IMR-90 (cell line): Measurements from ENCODE around the gene DSC2. TPM values are rescaled to one million over a fixed set of nuclear protein-coding genes. Genes with fewer than 3 reads are reported as not detected.

Experiments
- ATAC-seq: fragments of 200-7000 bp; cut with Tn5 transposase; 2 replicates; pipeline ENCODE4 v1.9.1; 2020; ENCODE audit warnings: low read depth, mild to moderate bottlenecking, moderate library complexity
- BruUV-seq: library from RNA; stranded (reverse); fragments of 400-500 nt; replicated peaks from 2 replicates; lab custom pipeline; 2021; lab: Mats Ljungman, UMichigan
- CTCF ChIA-PET: fragments of 300-600 bp; formaldehyde crosslinking; extraction: SDS; loops from one replicate; lab custom pipeline; 2021; ENCODE audit warnings: antibody characterized with exemption; lab: Yijun Ruan, JAX
- POLR2A ChIA-PET: fragments of 300-600 bp; sonication (Branson Sonifier 250); formaldehyde crosslinking; loops from one replicate; lab custom pipeline; 2022; ENCODE audit warnings: antibody characterized with exemption; ENCODE audit not compliant: unreplicated experiment; lab: Charles Lee
- DNase-seq: peaks from one replicate; pipeline ENCODE4 v3.0.0; 2013
- H2AFZ ChIP-seq: replicated peaks from 2 replicates; pipeline ENCODE3; 2013; ENCODE audit warnings: low read length, mild to moderate bottlenecking; ENCODE audit not compliant: poor library complexity
- H2AK5ac ChIP-seq: 2 replicates; pipeline ENCODE4 v1.6.1; 2013; ENCODE audit warnings: low read depth, low read length, inconsistent platforms
- H2AK9ac ChIP-seq: replicated peaks from 2 replicates; pipeline ENCODE3; 2013; ENCODE audit warnings: mild to moderate bottlenecking, low read depth, low read length, moderate library complexity; ENCODE audit not compliant: poor library complexity
- H2BK120ac ChIP-seq: 2 replicates; pipeline ENCODE4 v1.6.1; 2013; ENCODE audit warnings: low read depth, low read length, inconsistent platforms
- H2BK15ac ChIP-seq: 3 replicates; pipeline ENCODE4 v1.6.1; 2013; ENCODE audit warnings: low read depth, low read length, inconsistent platforms
- H2BK20ac ChIP-seq: 2 replicates; pipeline ENCODE4 v1.6.1; 2013; ENCODE audit warnings: low read depth, mild to moderate bottlenecking, inconsistent platforms, low read length, moderate library complexity
- H2BK5ac ChIP-seq: 2 replicates; pipeline ENCODE4 v1.6.1; 2013; ENCODE audit warnings: mild to moderate bottlenecking, low read depth, low read length, inconsistent platforms; ENCODE audit not compliant: poor library complexity, severe bottlenecking
- H3K14ac ChIP-seq: replicated peaks from 2 replicates; pipeline ENCODE4 v1.6.1; 2013; ENCODE audit warnings: low read depth, low read length, inconsistent platforms
- H3K18ac ChIP-seq: 2 replicates; pipeline ENCODE4 v1.6.1; 2013; ENCODE audit warnings: low read depth, low read length, control low read depth
- H3K23ac ChIP-seq: 2 replicates; pipeline ENCODE4 v1.6.1; 2013; ENCODE audit warnings: low read depth, low read length, inconsistent platforms
- H3K27ac ChIP-seq: 2 replicates; pipeline ENCODE4 v1.5.1; 2013; ENCODE audit warnings: mild to moderate bottlenecking, control low read depth, low read length; ENCODE audit not compliant: insufficient read depth
- H3K27me3 ChIP-seq: 2 replicates; pipeline ENCODE4 v1.6.1; 2013; ENCODE audit warnings: low read length; ENCODE audit not compliant: control insufficient read depth, insufficient read depth
- H3K36me3 ChIP-seq: 2 replicates; pipeline ENCODE4 v1.6.1; 2013; ENCODE audit warnings: low read length, mixed read lengths; ENCODE audit not compliant: control insufficient read depth, insufficient read depth
- H3K4ac ChIP-seq: 2 replicates; pipeline ENCODE4 v1.6.1; 2013; ENCODE audit warnings: low read depth, low read length, inconsistent platforms
- H3K4me1 ChIP-seq: 2 replicates; pipeline ENCODE4 v1.6.1; 2013; ENCODE audit warnings: low read length, mixed read lengths; ENCODE audit not compliant: control insufficient read depth, insufficient read depth
- H3K4me2 ChIP-seq: 2 replicates; pipeline ENCODE4 v1.6.1; 2013; ENCODE audit warnings: low read depth, mild to moderate bottlenecking, control low read depth, low read length, moderate library complexity
- H3K4me3 ChIP-seq: 2 replicates; pipeline ENCODE4 v1.5.1; 2013; ENCODE audit warnings: low read depth, mild to moderate bottlenecking, control low read depth, low read length, moderate library complexity; ENCODE audit not compliant: insufficient read depth
- H3K56ac ChIP-seq: 2 replicates; pipeline ENCODE4 v1.6.1; 2013; ENCODE audit warnings: low read length, inconsistent platforms; ENCODE audit not compliant: insufficient read depth; ENCODE audit errors: extremely low read depth
- H3K79me1 ChIP-seq, 2 experiments: 2 replicates each; pipeline ENCODE4 v1.6.1; 2013; ENCODE audit warnings: low read length in 2 of 2, inconsistent platforms in 1 of 2, low read depth in 1 of 2
- H3K9ac ChIP-seq: 2 replicates; pipeline ENCODE4 v1.6.1; 2013; ENCODE audit warnings: low read depth, low read length, control low read depth
- H3K9me1 ChIP-seq: 2 replicates; pipeline ENCODE4 v1.6.1; 2013; ENCODE audit warnings: low read length, inconsistent platforms; ENCODE audit not compliant: insufficient read depth
- H3K9me3 ChIP-seq: 2 replicates; pipeline ENCODE4 v1.6.1; 2013; ENCODE audit warnings: low read length; ENCODE audit not compliant: control insufficient read depth, insufficient read depth
- H4K20me1 ChIP-seq: 2 replicates; pipeline ENCODE4 v1.6.1; 2013; ENCODE audit warnings: low read length, inconsistent platforms; ENCODE audit not compliant: insufficient read depth
- H4K5ac ChIP-seq: 2 replicates; pipeline ENCODE4 v1.6.1; 2013; ENCODE audit warnings: mild to moderate bottlenecking, low read depth, low read length, control low read depth
- H4K8ac ChIP-seq, 2 experiments: 2 replicates each; pipeline ENCODE4 v1.6.1; 2013; ENCODE audit warnings: low read depth in 2 of 2, low read length in 2 of 2, control low read depth in 1 of 2, inconsistent platforms in 1 of 2
- H4K91ac ChIP-seq: 2 replicates; pipeline ENCODE4 v1.6.1; 2013; ENCODE audit warnings: low read depth, low read length, inconsistent platforms; ENCODE audit not compliant: insufficient read depth
- BHLHE40 ChIP-seq: fragments of 150-350 bp; IDR thresholded peaks from 2 replicates; pipeline ENCODE4 v1.6.1; 2016; ENCODE audit warnings: mild to moderate bottlenecking, low read depth, low read length
- CEBPB ChIP-seq: IDR thresholded peaks from 2 replicates; pipeline ENCODE4 v1.6.1; 2012; ENCODE audit warnings: low read depth, low read length, improper control_type of control experiment
- CHD1 ChIP-seq: IDR thresholded peaks from 2 replicates; pipeline ENCODE4 v1.6.1; 2012; ENCODE audit warnings: low read depth, low read length, improper control_type of control experiment
- ELK1 ChIP-seq: fragments of 150-350 bp; IDR thresholded peaks from 2 replicates; pipeline ENCODE4 v1.6.1; 2016; ENCODE audit warnings: low read depth, mild to moderate bottlenecking, low read length, moderate library complexity, borderline replicate concordance
- FOS ChIP-seq: fragments of 150-350 bp; IDR thresholded peaks from 2 replicates; pipeline ENCODE4 v1.6.1; 2016; ENCODE audit warnings: low read depth, low read length
- MAFK ChIP-seq: IDR thresholded peaks from 2 replicates; pipeline ENCODE4 v1.6.1; 2012; ENCODE audit warnings: low read depth, low read length, improper control_type of control experiment
- MAZ ChIP-seq: IDR thresholded peaks from 2 replicates; pipeline ENCODE4 v1.6.1; 2012; ENCODE audit warnings: low read depth, mild to moderate bottlenecking, low read length, improper control_type of control experiment, moderate library complexity, borderline replicate concordance
- MXI1 ChIP-seq: IDR thresholded peaks from 2 replicates; pipeline ENCODE4 v1.6.1; 2012; ENCODE audit warnings: low read depth, mild to moderate bottlenecking, low read length, moderate library complexity, borderline replicate concordance
- NFE2L2 ChIP-seq: fragments of 150-350 bp; IDR thresholded peaks from 2 replicates; pipeline ENCODE4 v1.6.1; 2016; ENCODE audit warnings: low read depth, mild to moderate bottlenecking, low read length
- POLR2A ChIP-seq: IDR thresholded peaks from 2 replicates; pipeline ENCODE4 v1.6.1; 2012; ENCODE audit warnings: mild to moderate bottlenecking, low read depth, low read length
- RAD21 ChIP-seq: IDR thresholded peaks from 2 replicates; pipeline ENCODE4 v1.6.1; 2012; ENCODE audit warnings: low read length, improper control_type of control experiment
- RCOR1 ChIP-seq: IDR thresholded peaks from 2 replicates; pipeline ENCODE4 v1.6.1; 2012; ENCODE audit warnings: mild to moderate bottlenecking, low read length, improper control_type of control experiment; ENCODE audit not compliant: insufficient replicate concordance
- RFX5 ChIP-seq: IDR thresholded peaks from 2 replicates; pipeline ENCODE4 v1.8.0; 2012; ENCODE audit warnings: low read depth, mild to moderate bottlenecking, low read length, moderate library complexity
- SMC3 ChIP-seq: fragments of 150-350 bp; IDR thresholded peaks from 2 replicates; pipeline ENCODE4 v1.6.1; 2016; ENCODE audit warnings: low read depth, mild to moderate bottlenecking, antibody characterized with exemption, low read length, moderate library complexity
- dilution Hi-C: fragments of 300-500 bp; cut with HindIII; formaldehyde crosslinking; loops from one replicate; pipeline ENCODE4 v1.14.3; 2018; ENCODE audit warnings: low sequenced_read_pairs; ENCODE audit not compliant: unreplicated experiment
- in situ Hi-C: fragments of 300-500 bp; cut with MboI; formaldehyde crosslinking; loops from 3 replicates; pipeline ENCODE4 v1.14.3; 2019; ENCODE audit warnings: low sequenced_read_pairs, inconsistent platforms, mixed read lengths
- intact Hi-C: fragments of 100-400 bp; cut with micrococcal nuclease; formaldehyde crosslinking; loops from 2 replicates; pipeline ENCODE4 v1.10.0; 2022
- polyA plus RNA-seq, 3 experiments: library from polyadenylated mRNA; depleted of rRNA; stranded (reverse); fragments of >200 nt; gene quantifications; 2 replicates each; pipeline ENCODE4 v1.2.3, GENCODE V29; 2012; ENCODE audit warnings: low replicate concordance in 1 of 3
- total RNA-seq: library from RNA; depleted of rRNA; stranded (reverse); fragments of >200 nt; gene quantifications from 2 replicates; pipeline ENCODE4 v1.2.3, GENCODE V29; 2012
- TF ChIP-seq, protein P1 (sequence below): fragments of 150-350 bp; IDR thresholded peaks from 2 replicates; pipeline ENCODE4 v1.6.1; 2017; ENCODE audit warnings: mild to moderate bottlenecking, antibody characterized with exemption, low read length, low read depth
- TF ChIP-seq, protein P2 (sequence below): conservative IDR thresholded peaks from 2 replicates; pipeline ENCODE4 v1.5.1; 2012; ENCODE audit warnings: mild to moderate bottlenecking, low read depth, low read length, improper control_type of control experiment

The DSC2 gene
- total and polyA plus RNA-seq, 2 of the 4 experiments (the other 2 are of a cell fraction), result not detected

DNA sequence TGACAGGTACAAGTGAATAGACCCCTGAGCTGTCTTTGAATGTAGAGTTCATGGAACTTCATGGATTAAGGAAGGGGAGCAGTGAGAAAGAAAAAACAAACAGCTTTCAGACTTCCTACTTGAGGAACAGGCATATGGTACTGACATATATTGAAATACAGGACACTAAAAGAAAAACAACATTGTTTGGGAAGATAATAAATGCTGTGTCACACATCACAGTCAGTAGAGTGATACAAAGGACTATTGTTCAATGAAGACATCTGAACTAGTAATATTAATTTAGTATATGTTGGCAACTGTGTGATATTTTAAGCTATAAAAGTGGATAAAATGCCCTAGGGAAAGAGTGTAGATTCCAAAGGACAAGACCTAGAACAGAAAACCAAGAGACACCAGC lies 3.3 kb downstream of the DSC2 start:
- Histone ChIP-seq H3K9ac (no peak overlapping the region), H4K91ac (no peak overlapping the region), H3K36me3 (no peaks in the 10 kb centered on the region), H4K20me1 (no peaks in the 10 kb centered on the region), H2BK20ac (no peak overlapping the region), H3K4me2 (no peak overlapping the region), H4K5ac (no peak overlapping the region), H2AK5ac (no peak overlapping the region), H2AFZ (no peak overlapping the region), H3K56ac (no peak overlapping the region), H3K4me1 (no peaks in the 10 kb centered on the region), H3K18ac (no peak overlapping the region), H4K8ac (no peak overlapping the region), H3K23ac (no peak overlapping the region), H3K27me3 (peaks cover 13% of the 10 kb centered on the region), H3K9me3 (0 out of 2 replicates have a peak, but pooled peaks cover 1% of the 10 kb centered on the region), H3K4me3 (no peak overlapping the region), H2BK15ac (no peak overlapping the region), H3K27ac (no peak overlapping the region), H3K14ac (no peak overlapping the region), H2BK120ac (no peak overlapping the region), H3K4ac (no peak overlapping the region), H2AK9ac (no peak overlapping the region), H3K79me1 (no peaks in the 10 kb centered on the region), H3K9me1 (no peaks in the 10 kb centered on the region), H2BK5ac (no peak overlapping the region)
- BruUV-seq, result no TSS peak
- DNase-seq (no peak), ATAC-seq (no peak)
- in situ Hi-C loops, result no loop called here
- intact Hi-C loops, result no loop called here
- TF ChIP-seq, protein P1, sequence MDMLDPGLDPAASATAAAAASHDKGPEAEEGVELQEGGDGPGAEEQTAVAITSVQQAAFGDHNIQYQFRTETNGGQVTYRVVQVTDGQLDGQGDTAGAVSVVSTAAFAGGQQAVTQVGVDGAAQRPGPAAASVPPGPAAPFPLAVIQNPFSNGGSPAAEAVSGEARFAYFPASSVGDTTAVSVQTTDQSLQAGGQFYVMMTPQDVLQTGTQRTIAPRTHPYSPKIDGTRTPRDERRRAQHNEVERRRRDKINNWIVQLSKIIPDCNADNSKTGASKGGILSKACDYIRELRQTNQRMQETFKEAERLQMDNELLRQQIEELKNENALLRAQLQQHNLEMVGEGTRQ, result no peak
- TF ChIP-seq RAD21 (no peak), BHLHE40 (no peak), NFE2L2 (no peak), MAFK (no peak), CHD1 (no peak), MAZ (no peak), FOS (no peak), RCOR1 (no peak), CEBPB (no peak), POLR2A (no peak), MXI1 (no peak), ELK1 (no peak), SMC3 (no peak), RFX5 (no peak)
- TF ChIP-seq, protein P2, sequence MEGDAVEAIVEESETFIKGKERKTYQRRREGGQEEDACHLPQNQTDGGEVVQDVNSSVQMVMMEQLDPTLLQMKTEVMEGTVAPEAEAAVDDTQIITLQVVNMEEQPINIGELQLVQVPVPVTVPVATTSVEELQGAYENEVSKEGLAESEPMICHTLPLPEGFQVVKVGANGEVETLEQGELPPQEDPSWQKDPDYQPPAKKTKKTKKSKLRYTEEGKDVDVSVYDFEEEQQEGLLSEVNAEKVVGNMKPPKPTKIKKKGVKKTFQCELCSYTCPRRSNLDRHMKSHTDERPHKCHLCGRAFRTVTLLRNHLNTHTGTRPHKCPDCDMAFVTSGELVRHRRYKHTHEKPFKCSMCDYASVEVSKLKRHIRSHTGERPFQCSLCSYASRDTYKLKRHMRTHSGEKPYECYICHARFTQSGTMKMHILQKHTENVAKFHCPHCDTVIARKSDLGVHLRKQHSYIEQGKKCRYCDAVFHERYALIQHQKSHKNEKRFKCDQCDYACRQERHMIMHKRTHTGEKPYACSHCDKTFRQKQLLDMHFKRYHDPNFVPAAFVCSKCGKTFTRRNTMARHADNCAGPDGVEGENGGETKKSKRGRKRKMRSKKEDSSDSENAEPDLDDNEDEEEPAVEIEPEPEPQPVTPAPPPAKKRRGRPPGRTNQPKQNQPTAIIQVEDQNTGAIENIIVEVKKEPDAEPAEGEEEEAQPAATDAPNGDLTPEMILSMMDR, result no peak
- ChIA-PET POLR2A (no interaction called here), CTCF (no interaction called here)
- dilution Hi-C loops, result no loop called here
